Activated gamma-delta T cell treated with anti-CD3 and anti-CD28 coated beads, Interleukin-2, amount 50 U/mL, for 16 hours (primary cell): ENCODE data around the gene NOL6.
A peak's percentile ranks its signal among the peaks of the same experiment; 100 is the strongest.
"Not testable (repeated sequence)": the region's sequence is repeated elsewhere in the genome, so short reads cannot be mapped to it uniquely, and the experiment has no call there.

Source experiments
- DNase-seq: peaks from one replicate; pipeline ENCODE4 v3.0.0-alpha.2; 2020; ENCODE audit warnings: low read depth

The NOL6 gene

DNA sequence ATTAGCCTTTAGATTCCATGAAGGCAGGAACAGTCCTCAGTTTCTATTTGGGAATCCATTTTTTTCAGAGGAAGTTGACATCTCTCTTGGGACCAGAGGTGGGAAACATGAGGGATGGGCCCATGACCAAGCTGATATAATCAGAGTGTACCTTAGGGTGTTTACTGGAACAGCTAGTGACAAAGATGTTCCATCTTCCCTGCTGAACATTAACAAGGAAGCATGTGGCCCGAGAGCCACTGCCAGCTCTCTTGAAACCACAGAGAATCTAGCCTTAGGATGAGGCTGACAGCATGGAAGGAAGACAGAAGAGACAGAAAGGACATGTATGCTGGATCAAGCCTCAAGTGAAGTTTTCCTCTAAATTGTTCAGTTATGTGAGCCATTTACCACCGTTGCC, 42.3 kb downstream of the NOL6 start:
- no peak for DNase-seq

DNA sequence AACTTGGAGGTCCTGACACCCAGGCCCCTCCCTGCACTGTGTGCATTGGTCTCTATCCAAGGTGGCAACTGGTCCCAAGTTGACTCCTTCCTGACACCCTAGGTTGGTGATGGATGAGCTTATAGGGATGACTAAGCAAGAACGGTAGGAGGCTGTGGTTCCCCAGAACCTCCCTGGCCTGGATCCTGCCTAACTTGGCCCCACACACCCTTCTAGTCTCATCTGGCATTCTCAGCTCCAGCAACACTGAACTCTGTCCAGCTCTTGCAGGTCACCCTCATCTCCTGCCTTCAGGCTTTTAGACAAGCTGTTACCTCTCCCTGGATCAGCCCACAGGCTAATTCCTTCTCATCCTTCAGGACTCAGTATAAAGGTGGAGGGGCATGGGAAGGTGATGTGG, 42.8 kb downstream of the NOL6 start:
- DNase-seq: no peak

DNA sequence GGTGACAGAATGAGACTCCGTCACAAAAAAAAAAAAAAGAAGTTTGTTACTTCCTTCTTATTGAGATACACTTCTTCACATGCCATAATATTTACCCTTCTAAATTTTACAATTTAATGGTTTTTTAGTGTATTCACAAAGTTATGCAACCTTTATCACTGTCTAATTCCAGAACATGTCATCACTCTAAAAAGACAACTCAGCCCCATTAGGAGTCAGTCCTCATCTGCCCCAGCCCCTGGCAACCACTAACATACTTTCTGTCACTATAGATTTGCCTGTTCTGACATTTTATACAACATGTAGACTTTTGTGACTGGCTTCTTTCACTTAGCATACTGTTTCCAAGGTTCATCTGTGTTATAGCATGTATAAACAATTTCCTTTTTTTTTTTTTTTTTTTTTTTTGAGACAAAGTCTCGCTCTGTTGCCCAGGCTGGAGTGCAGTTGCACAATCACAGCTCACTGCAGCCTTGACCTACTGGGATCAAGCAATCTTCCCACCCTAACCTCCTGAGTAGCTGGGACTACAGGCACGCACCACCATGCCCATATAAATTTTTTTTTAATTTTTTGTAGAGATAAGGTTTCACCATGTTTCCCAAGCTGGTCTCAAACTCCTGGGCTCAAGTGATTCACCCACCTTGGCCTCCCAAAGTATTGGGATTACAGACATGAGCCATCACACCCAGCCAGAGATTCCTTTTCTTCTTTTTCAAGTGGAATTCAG, 44.3 kb downstream of the NOL6 start:
- DNase-seq: no peak

DNA sequence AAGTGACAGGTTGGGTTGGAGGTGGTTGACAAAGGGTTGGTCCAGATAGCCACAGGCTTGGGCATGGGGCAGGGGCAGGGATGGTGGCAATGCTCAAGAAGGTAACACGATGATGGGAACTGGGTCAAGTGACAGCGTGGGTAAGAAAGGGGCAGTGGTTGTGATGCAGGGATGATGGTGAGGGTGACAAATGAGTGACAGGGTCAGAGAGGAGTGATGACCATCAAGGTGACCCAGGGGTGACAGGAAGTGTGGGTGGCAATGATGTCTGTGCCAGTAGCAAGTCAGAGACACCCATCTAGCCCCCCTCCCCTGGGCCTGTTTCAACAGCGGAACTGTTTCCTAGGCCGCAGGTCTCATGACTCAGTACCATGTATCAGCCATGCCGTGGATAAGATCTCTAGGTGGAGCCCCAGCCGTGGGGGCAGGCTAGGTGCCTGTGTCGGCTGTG, 46.9 kb downstream of the NOL6 start:
- DNase-seq: no peak

DNA sequence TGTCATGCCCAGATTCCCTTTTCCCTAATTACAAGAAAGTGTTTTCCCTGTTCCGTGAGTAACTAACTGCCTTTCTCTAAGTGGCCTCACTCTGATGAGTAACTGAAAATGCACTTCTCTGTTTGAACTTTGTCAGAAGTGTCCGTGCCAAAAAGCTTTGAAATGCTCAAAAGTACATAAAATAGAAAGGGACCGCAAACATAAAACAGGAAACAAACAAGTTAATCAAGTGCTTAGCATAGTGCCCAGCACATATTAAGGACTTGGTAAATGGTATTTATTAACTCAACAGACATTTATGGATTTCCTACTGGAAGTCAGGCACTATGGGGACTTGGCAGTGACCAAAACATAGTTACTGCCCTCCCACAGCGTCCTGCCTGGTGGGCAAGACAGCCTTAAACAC, 48.6 kb downstream of the NOL6 start:
- no peak for DNase-seq

DNA sequence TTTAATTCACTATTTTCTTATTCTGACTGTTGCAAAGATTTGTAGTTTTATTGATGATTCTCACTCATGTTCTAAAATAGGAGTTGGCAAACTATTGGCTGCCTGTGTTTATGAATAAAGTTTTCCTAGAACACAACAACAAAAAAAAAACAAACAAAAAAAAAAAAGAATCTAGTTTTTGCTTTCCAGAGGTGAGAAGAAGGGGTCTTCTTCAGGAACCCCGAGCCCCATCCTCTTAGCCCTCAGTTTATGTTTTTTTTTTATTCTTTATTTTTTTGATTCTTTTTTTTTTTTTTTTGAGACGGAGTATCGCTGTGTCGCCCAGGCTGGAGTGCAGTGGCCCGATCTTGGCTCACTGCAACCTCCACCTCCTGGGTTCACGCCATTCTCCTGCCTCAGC, 49.2 kb downstream of the NOL6 start:
- DNase-seq: not testable (repeated sequence)

DNA sequence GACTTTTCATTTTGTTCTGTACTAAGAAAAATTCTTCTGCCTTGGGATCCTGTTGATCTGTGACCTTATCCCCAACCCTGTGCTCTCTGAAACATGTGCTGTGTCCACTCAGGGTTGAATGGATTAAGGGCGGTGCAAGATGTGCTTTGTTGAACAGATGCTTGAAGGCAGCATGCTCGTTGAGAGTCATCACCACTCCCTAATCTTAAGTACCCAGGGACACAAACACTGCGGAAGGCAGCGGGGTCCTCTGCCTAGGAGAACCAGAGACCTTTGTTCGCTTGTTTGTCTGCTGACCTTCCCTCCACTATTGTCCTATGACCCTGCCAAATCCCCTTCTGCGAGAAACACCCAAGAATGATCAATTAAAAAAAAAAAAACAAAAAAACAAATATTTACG, 49.7 kb downstream of the NOL6 start:
- not testable (repeated sequence) for DNase-seq

DNA sequence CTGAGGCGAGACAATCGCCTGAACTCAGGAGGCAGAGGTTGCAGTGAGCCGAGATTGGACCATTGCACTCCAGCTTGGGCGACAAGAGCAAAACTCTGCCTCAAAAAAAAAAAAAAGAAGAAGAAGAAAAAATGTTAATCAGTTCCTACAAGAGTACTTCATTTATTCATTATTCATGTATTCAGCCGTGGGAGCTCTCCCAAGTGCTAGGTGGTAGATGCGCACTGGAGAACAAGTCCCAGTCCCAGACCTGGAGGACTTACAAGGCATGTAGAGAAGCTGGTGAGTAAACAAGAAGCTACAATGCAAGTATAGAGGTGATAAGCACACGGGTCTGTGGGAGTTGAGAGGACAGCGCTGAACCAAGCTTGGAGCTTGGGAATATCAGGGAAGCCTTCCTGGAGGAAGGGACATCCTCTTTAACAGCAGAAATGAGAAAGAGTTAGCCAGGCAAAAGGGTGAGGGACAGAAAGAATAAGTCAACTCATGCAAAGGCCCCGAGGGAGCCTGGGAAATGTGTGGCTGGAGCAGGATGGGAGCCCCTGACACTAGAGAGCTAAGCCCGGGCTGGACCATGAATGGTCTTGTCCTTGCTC, 53.9 kb downstream of the NOL6 start:
- no peak for DNase-seq

DNA sequence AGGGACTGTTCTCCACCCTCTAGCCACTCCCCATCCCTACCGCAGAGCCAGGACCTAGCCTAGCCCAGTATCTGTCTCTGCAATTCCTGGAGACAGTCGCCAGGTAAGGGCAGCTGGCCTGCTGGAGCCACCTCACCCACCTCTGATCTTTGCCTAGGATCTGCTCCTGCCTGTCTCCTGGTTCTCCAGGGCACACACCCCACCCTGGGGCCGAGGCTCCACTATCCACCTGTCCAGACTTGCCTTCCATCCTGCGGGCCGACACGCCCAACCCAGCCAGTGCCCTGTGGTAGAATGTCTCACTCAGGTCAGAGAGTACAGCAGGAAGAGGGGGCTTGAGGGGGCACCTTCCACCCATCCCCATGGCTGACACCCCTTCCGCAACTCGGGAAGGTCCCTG, 55.6 kb downstream of the NOL6 start:
- no peak for DNase-seq

DNA sequence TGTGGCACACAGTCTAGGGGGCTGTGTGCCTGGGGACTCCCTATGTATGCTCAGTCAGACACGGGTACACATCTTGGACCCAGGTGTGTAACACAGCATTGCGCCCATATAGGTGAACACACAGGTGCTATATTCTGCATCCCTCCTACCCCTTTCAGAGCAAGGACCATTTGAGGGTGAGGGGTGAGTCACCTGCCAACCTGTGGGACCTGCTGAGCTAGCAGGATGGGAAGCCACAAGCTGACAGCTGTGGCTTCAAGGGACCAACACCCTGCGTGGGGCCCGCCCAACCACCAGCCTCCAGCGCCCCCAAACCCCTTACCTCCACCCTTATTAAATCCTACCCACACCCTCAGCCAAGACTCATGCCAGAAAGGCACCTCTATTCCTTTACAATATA, 56.7 kb downstream of the NOL6 start:
- no peak for DNase-seq

DNA sequence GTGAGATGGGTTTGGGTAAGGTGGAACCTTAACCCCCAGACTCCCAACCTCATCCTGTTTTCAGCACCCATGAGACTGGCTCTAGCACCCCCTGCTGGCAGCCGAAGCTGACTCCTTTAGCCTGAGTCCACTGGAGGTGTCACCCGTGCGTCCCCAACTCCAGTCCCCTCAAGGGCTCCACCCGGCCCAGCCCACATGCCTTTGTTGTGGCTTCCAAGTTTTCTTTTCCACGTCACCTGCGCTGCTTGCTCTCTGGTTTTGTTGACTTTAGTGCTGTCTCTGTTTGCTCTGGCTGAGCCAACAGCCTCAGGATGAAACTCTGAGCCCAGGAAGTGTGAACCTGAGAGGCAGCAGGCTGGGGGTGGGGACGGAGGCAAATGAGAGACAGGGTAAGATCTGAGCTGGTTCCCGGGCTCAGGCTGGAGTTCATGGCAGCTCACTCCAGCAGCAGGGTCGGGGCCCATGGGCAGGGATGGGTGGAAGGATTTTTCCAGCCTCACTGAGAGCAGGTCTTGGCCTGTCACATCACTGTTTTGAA, 58.2 kb downstream of the NOL6 start:
- peak; percentile 72 for DNase-seq

DNA sequence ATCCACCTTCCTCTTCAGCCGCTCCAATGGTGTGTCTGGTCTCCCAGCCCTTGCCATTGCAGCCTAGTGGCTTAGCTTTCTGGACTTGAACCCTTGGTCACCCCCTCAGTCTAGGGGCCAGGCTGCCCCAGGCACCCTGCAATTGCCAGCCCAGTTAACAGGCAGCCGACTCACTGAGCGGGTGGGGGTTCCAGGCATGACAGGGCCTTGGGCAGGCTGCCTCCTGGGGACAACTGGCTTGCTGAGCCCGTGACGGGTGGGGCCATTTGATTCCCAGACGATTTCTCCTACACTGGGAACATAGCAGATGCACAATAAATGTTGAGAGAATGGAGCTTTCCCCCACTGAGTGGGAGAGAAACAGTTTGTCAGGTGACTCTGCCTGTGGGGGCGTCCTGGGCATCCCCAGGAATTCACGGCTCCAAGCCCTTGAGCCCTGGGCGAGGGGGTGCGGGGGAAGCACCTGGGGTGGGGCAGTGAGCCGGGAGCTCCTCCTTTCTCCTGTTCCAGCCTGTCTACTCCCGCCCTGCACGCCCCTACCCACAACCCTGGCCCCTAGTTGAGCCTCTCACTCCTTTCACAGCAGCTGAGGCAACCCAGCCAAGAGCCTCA, 58.7 kb downstream of the NOL6 start:
- DNase-seq: no peak

DNA sequence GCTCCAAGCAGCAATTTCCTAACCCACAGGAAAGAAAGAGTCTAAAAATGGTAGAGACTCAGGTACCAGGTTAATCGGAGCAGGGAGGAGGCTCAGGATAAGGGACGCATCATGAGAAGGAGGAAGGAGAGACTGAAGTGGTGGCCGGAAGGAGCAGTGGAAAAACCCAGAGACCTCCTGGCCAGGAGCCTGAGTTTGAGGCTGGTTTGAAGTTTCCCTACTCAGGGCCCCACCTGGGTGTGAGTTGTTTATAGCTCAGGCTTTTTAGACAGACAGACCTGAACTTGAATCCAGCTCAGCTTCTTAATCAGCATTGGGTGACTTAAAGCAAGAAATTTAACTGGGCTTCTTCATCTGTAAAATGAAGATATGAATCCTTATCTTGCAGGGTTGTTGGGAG, 59.5 kb downstream of the NOL6 start:
- no peak for DNase-seq
